HL-60 (cell line): ENCODE measurements around the gene KHDC4.

Experiments
- GABPA ChIP-seq: IDR thresholded peaks from 2 replicates; pipeline ENCODE4 v1.6.1; 2012; ENCODE audit warnings: low read depth
- POLR2AphosphoS5 ChIP-seq: IDR thresholded peaks from 2 replicates; pipeline ENCODE4 v1.6.1; 2012; ENCODE audit warnings: low read depth
- SPI1 ChIP-seq: IDR thresholded peaks from 2 replicates; pipeline ENCODE4 v1.6.1; 2012; ENCODE audit warnings: low read depth, mild to moderate bottlenecking, borderline replicate concordance
- TF ChIP-seq, protein P1 (sequence below): IDR thresholded peaks from 2 replicates; pipeline ENCODE4 v1.6.1; 2012; ENCODE audit warnings: low read depth; ENCODE audit not compliant: insufficient replicate concordance
- TF ChIP-seq, protein P2 (sequence below): IDR thresholded peaks from one replicate; pipeline ENCODE4 v1.5.1; 2011; ENCODE audit warnings: low read length, control low read depth, inconsistent platforms; ENCODE audit not compliant: insufficient read depth

GRCh38 chr1:155934097-155934935 is at the start of gene KHDC4:
- TF ChIP-seq, protein P1, sequence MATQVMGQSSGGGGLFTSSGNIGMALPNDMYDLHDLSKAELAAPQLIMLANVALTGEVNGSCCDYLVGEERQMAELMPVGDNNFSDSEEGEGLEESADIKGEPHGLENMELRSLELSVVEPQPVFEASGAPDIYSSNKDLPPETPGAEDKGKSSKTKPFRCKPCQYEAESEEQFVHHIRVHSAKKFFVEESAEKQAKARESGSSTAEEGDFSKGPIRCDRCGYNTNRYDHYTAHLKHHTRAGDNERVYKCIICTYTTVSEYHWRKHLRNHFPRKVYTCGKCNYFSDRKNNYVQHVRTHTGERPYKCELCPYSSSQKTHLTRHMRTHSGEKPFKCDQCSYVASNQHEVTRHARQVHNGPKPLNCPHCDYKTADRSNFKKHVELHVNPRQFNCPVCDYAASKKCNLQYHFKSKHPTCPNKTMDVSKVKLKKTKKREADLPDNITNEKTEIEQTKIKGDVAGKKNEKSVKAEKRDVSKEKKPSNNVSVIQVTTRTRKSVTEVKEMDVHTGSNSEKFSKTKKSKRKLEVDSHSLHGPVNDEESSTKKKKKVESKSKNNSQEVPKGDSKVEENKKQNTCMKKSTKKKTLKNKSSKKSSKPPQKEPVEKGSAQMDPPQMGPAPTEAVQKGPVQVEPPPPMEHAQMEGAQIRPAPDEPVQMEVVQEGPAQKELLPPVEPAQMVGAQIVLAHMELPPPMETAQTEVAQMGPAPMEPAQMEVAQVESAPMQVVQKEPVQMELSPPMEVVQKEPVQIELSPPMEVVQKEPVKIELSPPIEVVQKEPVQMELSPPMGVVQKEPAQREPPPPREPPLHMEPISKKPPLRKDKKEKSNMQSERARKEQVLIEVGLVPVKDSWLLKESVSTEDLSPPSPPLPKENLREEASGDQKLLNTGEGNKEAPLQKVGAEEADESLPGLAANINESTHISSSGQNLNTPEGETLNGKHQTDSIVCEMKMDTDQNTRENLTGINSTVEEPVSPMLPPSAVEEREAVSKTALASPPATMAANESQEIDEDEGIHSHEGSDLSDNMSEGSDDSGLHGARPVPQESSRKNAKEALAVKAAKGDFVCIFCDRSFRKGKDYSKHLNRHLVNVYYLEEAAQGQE: peak; percentile 69
- TF ChIP-seq, protein P2, sequence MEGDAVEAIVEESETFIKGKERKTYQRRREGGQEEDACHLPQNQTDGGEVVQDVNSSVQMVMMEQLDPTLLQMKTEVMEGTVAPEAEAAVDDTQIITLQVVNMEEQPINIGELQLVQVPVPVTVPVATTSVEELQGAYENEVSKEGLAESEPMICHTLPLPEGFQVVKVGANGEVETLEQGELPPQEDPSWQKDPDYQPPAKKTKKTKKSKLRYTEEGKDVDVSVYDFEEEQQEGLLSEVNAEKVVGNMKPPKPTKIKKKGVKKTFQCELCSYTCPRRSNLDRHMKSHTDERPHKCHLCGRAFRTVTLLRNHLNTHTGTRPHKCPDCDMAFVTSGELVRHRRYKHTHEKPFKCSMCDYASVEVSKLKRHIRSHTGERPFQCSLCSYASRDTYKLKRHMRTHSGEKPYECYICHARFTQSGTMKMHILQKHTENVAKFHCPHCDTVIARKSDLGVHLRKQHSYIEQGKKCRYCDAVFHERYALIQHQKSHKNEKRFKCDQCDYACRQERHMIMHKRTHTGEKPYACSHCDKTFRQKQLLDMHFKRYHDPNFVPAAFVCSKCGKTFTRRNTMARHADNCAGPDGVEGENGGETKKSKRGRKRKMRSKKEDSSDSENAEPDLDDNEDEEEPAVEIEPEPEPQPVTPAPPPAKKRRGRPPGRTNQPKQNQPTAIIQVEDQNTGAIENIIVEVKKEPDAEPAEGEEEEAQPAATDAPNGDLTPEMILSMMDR: no peak
- TF ChIP-seq POLR2AphosphoS5 (peak; percentile 99), SPI1 (no peak; the same call in 1 of the 2 replicates), GABPA (peak; percentile 95)
